Measurements from ENCODE around the gene ZNF286A. TPM values are rescaled to one million over a fixed set of nuclear protein-coding genes. Genes with fewer than 3 reads are reported as not detected.
"Not testable (repeated sequence)": the region's sequence is repeated elsewhere in the genome, so short reads cannot be mapped to it uniquely, and the experiment has no call there.

Gene ZNF286A
- total RNA-seq, 1 donor from 2014 or later, result 38.5 TPM

DNA sequence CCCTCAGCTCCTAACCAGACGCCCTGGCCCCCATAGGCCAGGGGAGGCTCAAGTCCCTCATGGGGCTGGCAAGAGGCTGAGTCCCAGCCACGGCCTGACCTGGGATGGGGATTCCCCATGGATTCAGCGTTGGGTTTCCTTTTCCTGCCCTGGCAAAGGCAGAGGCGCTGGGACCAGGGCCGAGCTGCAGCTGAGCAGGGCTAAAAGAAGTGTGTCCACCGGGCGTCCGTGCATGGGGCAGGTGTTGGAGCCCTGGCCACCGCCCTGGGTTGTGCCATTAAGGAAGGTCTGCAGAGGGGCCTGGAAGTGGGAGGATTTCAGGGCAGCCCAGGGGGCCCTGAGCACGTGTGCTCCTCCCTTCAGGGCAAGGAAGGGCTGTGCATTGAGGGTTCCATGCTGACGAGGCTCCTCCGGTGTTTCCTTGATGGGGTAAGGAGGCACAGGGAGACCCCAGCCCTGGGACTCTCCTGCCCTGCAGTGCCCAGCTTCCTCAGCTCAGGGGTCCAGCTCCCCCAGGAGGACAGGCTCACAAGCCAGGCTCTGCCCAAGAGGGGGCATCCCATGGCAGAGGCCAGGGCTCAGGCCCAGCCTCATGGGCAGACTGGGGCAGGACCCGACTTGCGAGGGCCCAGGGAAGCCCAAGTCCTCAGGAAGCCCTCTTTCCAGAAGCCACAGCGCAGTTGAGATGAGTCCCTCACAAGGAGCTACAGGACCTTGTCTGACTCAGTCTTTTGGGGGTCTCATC, 42.7 kb downstream of the ZNF286A start:
- Mint-ChIP-seq H3K4me3 (ENCODE audit: unreplicated experiment) (no peak overlapping the region), H3K9me3 (ENCODE audit: unreplicated experiment) (peaks cover 8% of the 10 kb centered on the region), H3K27ac (ENCODE audit: unreplicated experiment) (no peak overlapping the region), H3K27me3 (ENCODE audit: unreplicated experiment) (peaks cover 3% of the 10 kb centered on the region), H3K36me3 (ENCODE audit: unreplicated experiment) (no peaks in the 10 kb centered on the region), H3K4me1 (ENCODE audit: unreplicated experiment) (peaks cover 18% of the 10 kb centered on the region)
- no peak for DNase-seq (ENCODE audit: extremely low spot score, unreplicated experiment)
- TF ChIP-seq, protein P1, sequence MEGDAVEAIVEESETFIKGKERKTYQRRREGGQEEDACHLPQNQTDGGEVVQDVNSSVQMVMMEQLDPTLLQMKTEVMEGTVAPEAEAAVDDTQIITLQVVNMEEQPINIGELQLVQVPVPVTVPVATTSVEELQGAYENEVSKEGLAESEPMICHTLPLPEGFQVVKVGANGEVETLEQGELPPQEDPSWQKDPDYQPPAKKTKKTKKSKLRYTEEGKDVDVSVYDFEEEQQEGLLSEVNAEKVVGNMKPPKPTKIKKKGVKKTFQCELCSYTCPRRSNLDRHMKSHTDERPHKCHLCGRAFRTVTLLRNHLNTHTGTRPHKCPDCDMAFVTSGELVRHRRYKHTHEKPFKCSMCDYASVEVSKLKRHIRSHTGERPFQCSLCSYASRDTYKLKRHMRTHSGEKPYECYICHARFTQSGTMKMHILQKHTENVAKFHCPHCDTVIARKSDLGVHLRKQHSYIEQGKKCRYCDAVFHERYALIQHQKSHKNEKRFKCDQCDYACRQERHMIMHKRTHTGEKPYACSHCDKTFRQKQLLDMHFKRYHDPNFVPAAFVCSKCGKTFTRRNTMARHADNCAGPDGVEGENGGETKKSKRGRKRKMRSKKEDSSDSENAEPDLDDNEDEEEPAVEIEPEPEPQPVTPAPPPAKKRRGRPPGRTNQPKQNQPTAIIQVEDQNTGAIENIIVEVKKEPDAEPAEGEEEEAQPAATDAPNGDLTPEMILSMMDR (IDR thresholded peaks at IDR 0.05), result no peak

DNA sequence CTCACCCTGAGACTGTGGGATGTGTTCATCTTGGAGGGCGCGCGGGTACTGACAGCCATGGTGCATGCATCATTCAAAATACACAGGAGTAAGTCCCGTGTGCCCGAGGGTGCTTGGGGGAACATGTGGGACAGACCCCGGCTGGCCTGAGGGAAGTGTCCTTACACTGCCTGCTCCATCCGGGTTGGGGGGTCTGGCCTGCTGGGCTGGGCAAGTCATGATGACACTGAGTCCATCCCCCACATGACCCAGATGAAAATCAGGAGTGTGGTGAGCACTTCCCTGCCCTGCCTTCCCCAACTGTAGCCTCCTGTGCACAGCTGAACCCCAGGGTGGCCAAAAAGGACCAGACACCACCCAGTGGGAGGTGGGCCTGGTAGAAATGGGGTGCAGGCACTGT, 43.4 kb downstream of the ZNF286A start:
- no peak overlapping the region for H3K27ac Mint-ChIP-seq (ENCODE audit: unreplicated experiment)
- H3K27me3 Mint-ChIP-seq (ENCODE audit: unreplicated experiment), result peaks cover 3% of the 10 kb centered on the region
- TF ChIP-seq, protein P1 (IDR thresholded peaks at IDR 0.05), result no peak
- peaks cover 18% of the 10 kb centered on the region for H3K4me1 Mint-ChIP-seq (ENCODE audit: unreplicated experiment)
- H3K9me3 Mint-ChIP-seq (ENCODE audit: unreplicated experiment), result peaks cover 8% of the 10 kb centered on the region
- no peak for DNase-seq (ENCODE audit: extremely low spot score, unreplicated experiment)
- H3K36me3 Mint-ChIP-seq (ENCODE audit: unreplicated experiment), result no peaks in the 10 kb centered on the region
- H3K4me3 Mint-ChIP-seq (ENCODE audit: unreplicated experiment), result no peak overlapping the region

DNA sequence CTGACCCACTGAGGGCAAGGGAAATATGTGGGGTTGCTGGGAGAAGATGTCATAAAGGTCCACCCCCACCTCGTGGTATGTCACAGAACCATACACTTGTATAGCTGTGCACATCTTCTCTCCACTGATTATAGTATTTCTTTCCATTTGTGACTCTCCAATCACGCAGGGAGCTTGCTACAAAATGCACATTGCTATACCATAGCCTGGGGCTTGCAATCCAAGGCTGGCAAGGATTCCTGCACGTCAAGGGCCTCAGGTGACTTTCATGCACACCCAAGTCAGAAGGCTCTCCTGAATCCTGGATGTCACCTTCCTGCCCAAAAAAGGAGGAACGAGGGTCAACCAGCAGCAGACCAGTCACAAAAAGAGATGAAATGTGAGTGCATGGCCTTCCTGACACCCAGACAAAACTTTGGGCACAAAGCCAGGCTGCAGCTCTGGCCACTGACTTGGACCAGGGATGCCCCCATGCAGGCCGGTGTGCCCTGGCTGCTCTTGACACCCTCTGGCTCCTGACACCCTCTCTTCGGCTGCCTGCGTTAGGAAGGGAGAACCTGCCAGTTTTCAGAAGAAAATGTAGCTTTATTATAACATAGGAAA, 44.6 kb downstream of the ZNF286A start:
- TF ChIP-seq, protein P1 (IDR thresholded peaks at IDR 0.05), result no peak
- Mint-ChIP-seq H3K9me3 (ENCODE audit: unreplicated experiment) (peaks cover 8% of the 10 kb centered on the region), H3K36me3 (ENCODE audit: unreplicated experiment) (no peaks in the 10 kb centered on the region), H3K27ac (ENCODE audit: unreplicated experiment) (no peak overlapping the region), H3K27me3 (ENCODE audit: unreplicated experiment) (peaks cover 3% of the 10 kb centered on the region), H3K4me1 (ENCODE audit: unreplicated experiment) (peaks cover 18% of the 10 kb centered on the region), H3K4me3 (ENCODE audit: unreplicated experiment) (no peak overlapping the region)
- no peak for DNase-seq (ENCODE audit: extremely low spot score, unreplicated experiment)

DNA sequence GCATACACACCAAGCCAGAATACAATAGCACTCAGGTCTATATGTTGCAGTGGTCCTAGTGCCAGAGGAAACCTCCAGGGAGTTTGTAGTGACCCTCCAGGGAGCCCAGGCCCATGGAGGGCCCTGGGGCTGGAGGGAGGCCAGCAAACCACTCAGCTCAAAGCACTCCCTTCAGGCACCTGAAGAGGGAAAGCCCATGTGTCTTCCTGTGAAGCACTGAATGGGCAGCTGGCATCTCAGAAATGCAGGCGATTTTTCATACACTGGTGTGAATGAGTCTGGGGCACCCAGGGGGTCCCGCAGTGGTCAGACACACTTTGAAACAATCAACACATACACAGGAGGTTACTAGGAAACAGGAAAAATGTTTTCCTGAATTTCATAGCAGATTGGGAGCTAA, 45.3 kb downstream of the ZNF286A start:
- TF ChIP-seq, protein P1 (IDR thresholded peaks at IDR 0.05), result no peak
- DNase-seq (ENCODE audit: extremely low spot score, unreplicated experiment), result no peak
- H3K4me1 Mint-ChIP-seq (ENCODE audit: unreplicated experiment), result peaks cover 18% of the 10 kb centered on the region
- no peaks in the 10 kb centered on the region for H3K27me3 Mint-ChIP-seq (ENCODE audit: unreplicated experiment)
- H3K27ac Mint-ChIP-seq (ENCODE audit: unreplicated experiment), result peak overlapping the region; percentile 54
- peaks cover 8% of the 10 kb centered on the region for H3K9me3 Mint-ChIP-seq (ENCODE audit: unreplicated experiment)
- no peaks in the 10 kb centered on the region for H3K36me3 Mint-ChIP-seq (ENCODE audit: unreplicated experiment)
- H3K4me3 Mint-ChIP-seq (ENCODE audit: unreplicated experiment), result no peak overlapping the region

DNA sequence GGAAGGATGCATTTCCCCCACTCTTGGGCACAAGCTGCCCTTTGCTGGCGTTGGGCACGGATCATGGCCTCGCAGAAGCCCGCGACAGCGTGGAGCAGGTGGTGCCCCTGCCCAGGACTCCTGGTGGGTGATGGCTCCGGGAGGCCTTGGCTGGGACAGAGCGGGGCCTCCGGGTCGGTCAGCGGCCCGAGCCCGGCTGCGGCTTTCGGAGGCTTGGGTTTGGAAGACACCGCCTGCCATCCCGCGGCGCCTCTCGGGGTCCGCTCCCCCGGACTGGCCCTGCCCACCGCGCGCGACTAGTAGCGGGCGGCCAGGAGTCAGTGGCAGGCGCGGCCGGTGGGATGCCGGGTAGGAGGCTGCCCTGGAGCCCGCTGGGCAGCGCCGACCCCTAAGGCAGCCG, 49.9 kb downstream of the ZNF286A start:
- H3K4me3 Mint-ChIP-seq (ENCODE audit: unreplicated experiment); H3K27me3 Mint-ChIP-seq (ENCODE audit: unreplicated experiment); H3K36me3 Mint-ChIP-seq (ENCODE audit: unreplicated experiment); DNase-seq (ENCODE audit: extremely low spot score, unreplicated experiment); H3K9me3 Mint-ChIP-seq (ENCODE audit: unreplicated experiment); H3K27ac Mint-ChIP-seq (ENCODE audit: unreplicated experiment): not testable (repeated sequence)
- H3K4me1 Mint-ChIP-seq (ENCODE audit: unreplicated experiment), result peaks cover 14% of the 10 kb centered on the region

DNA sequence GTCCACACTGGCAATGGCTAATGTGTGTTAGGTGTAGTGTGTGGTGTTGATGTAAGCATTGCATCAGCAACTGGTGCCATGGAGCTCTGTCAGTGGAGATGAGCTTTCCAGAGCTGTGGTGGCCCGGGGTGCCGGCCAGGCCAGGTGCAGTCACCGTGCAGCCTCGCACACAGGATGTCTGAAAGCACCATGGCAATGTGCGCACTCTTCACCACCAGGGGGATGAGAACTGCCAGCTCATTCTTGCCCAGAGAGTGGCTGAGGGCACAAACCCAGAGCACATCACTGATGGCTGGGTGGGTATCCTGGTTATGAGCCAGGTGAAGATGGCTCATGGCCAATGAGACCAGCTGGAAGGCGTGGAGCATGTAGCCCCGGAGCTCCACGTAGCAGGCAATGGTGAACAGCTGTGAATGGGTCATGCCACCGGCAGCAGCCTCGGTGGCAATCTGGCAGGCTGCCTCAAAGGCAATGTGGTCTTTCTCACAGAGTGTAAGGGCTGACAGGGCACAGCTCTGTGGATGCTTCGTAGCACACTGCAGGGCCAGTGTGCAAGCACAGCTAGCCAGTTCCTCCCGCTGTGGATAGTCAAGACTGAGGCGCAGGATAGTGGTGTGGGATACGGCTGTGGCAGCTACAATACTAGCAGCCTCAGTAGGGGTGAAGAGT, 69.4 kb downstream of the ZNF286A start:
- not testable (repeated sequence) for H3K9me3 Mint-ChIP-seq (ENCODE audit: unreplicated experiment); H3K27ac Mint-ChIP-seq (ENCODE audit: unreplicated experiment); H3K36me3 Mint-ChIP-seq (ENCODE audit: unreplicated experiment); H3K27me3 Mint-ChIP-seq (ENCODE audit: unreplicated experiment); H3K4me3 Mint-ChIP-seq (ENCODE audit: unreplicated experiment); H3K4me1 Mint-ChIP-seq (ENCODE audit: unreplicated experiment); DNase-seq (ENCODE audit: extremely low spot score, unreplicated experiment)

All from osteocyte (in vitro differentiated cells).